Ishikawa (cell line): ENCODE data around the gene TBPL1.

Experiments
- RAD21 ChIP-seq: IDR thresholded peaks from 2 replicates; pipeline ENCODE4 v1.6.1; 2012; ENCODE audit warnings: low read depth
- YY1 ChIP-seq: IDR thresholded peaks from 2 replicates; pipeline ENCODE4 v1.6.1; 2012; ENCODE audit warnings: low read depth
- TF ChIP-seq, protein P1 (sequence below): IDR thresholded peaks from 2 replicates; pipeline ENCODE4 v1.6.1; 2012; ENCODE audit warnings: low read depth, mild to moderate bottlenecking

DNA sequence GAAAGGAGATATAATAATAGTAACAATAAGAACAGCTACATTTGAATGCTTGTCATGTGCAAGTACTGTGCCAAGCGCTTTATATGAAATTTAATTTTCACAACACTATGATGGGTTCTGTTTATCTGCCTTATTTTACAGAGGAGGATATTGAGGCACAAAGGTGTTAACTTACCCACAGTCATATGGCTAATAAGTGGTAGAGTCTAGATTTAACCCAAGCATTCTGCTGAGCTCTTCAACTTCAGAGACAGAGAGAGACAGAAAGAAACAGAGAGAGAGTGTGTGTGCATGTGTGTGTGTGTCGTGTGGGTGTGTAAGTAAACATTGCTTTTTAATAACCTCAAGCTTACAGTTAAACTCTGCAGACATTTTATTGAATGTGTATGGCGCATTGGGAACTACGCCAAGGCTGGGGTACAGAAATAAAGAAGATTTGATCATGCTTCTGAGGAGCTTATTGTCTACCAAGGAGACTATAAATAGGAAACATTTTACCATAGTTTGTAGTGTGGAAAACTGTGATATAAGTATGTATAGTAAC, 12.9 kb downstream of the TBPL1 start:
- TF ChIP-seq, protein P1, sequence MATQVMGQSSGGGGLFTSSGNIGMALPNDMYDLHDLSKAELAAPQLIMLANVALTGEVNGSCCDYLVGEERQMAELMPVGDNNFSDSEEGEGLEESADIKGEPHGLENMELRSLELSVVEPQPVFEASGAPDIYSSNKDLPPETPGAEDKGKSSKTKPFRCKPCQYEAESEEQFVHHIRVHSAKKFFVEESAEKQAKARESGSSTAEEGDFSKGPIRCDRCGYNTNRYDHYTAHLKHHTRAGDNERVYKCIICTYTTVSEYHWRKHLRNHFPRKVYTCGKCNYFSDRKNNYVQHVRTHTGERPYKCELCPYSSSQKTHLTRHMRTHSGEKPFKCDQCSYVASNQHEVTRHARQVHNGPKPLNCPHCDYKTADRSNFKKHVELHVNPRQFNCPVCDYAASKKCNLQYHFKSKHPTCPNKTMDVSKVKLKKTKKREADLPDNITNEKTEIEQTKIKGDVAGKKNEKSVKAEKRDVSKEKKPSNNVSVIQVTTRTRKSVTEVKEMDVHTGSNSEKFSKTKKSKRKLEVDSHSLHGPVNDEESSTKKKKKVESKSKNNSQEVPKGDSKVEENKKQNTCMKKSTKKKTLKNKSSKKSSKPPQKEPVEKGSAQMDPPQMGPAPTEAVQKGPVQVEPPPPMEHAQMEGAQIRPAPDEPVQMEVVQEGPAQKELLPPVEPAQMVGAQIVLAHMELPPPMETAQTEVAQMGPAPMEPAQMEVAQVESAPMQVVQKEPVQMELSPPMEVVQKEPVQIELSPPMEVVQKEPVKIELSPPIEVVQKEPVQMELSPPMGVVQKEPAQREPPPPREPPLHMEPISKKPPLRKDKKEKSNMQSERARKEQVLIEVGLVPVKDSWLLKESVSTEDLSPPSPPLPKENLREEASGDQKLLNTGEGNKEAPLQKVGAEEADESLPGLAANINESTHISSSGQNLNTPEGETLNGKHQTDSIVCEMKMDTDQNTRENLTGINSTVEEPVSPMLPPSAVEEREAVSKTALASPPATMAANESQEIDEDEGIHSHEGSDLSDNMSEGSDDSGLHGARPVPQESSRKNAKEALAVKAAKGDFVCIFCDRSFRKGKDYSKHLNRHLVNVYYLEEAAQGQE: no peak
- TF ChIP-seq YY1 (no peak), RAD21 (no peak)
